MCF 10A (cell line): Measurements from ENCODE around the gene NLRP3. TPM values are rescaled to one million over a fixed set of nuclear protein-coding genes. Genes with fewer than 3 reads are reported as not detected.
A peak's percentile ranks its signal among the peaks of the same experiment; 100 is the strongest.

Source experiments
- BruUV-seq: library from RNA; stranded (reverse); fragments of 400-500 nt; replicated peaks from 2 replicates; lab custom pipeline; 2021; lab: Mats Ljungman, UMichigan
- CTCF ChIA-PET: fragments of 300-600 bp; sonication (Branson Sonifier 250); formaldehyde crosslinking; extraction: SDS; loops from one replicate; lab custom pipeline; 2021; ENCODE audit warnings: antibody characterized with exemption, inconsistent platforms; lab: Yijun Ruan, JAX
- POLR2A ChIA-PET: fragments of 300-600, 350-650 bp; sonication (Branson Sonifier 250); formaldehyde crosslinking; extraction: SDS; loops from one replicate; lab custom pipeline; 2020; ENCODE audit warnings: antibody characterized with exemption, inconsistent platforms; lab: Yijun Ruan, JAX
- DNase-seq: peaks from one replicate; pipeline ENCODE4 v3.0.0-alpha.2; 2018; ENCODE audit not compliant: unreplicated experiment
- H3K27ac Mint-ChIP-seq: one replicate; pipeline ENCODE4 v1.8.0; 2022; ENCODE audit warnings: mild to moderate bottlenecking, low read depth, mixed read lengths; ENCODE audit not compliant: unreplicated experiment
- H3K27me3 Mint-ChIP-seq: one replicate; pipeline ENCODE4 v1.8.0; 2022; ENCODE audit warnings: mixed read lengths; ENCODE audit not compliant: insufficient read depth, unreplicated experiment
- H3K36me3 Mint-ChIP-seq: one replicate; pipeline ENCODE4 v1.8.0; 2022; ENCODE audit warnings: mild to moderate bottlenecking, moderate library complexity, mixed read lengths; ENCODE audit not compliant: insufficient read depth, unreplicated experiment
- H3K4me1 Mint-ChIP-seq: one replicate; pipeline ENCODE4 v1.8.0; 2022; ENCODE audit warnings: mixed read lengths; ENCODE audit not compliant: insufficient read depth, unreplicated experiment
- H3K4me3 Mint-ChIP-seq: one replicate; pipeline ENCODE4 v1.8.0; 2022; ENCODE audit warnings: mild to moderate bottlenecking, moderate library complexity, mixed read lengths; ENCODE audit not compliant: unreplicated experiment
- H3K9me3 Mint-ChIP-seq: one replicate; pipeline ENCODE4 v1.8.0; 2022; ENCODE audit warnings: mixed read lengths; ENCODE audit not compliant: unreplicated experiment
- intact Hi-C: fragments of 100-400 bp; cut with micrococcal nuclease; formaldehyde crosslinking; loops from 2 replicates; pipeline ENCODE4 v1.14.1; 2022
- total RNA-seq: library from RNA; stranded (reverse); gene quantifications from 2 replicates; pipeline ENCODE4 v1.2.3, GENCODE V29; 2022
- TF ChIP-seq, protein P1 (sequence below): fragments of 200-600 bp; IDR thresholded peaks from one replicate; pipeline ENCODE4 v1.8.0; 2022; ENCODE audit warnings: antibody characterized with exemption, mild to moderate bottlenecking; ENCODE audit not compliant: unreplicated experiment

Gene NLRP3
- total RNA-seq, 1 experiment from 2014 or later = 0.16 TPM

- H3K27me3 Mint-ChIP-seq = no peaks in the 10 kb centered on the region
- intact Hi-C loops = no loop called here
- ChIA-PET CTCF (interaction anchor here (0.7 to 2.9 kb wide), 8 partner anchors 9 to 206 kb away, joined by 3 to 13 read pairs (median 4); no protein-coding TSS in a partner anchor), POLR2A (interaction anchor here (0.6 to 1.2 kb wide), 6 partner anchors 10 to 86 kb away, joined by 3 to 5 read pairs (median 3); no protein-coding TSS in a partner anchor)
- H3K27ac Mint-ChIP-seq = peak overlapping the region; percentile 24
- H3K4me3 Mint-ChIP-seq = no peak overlapping the region
- DNase-seq = peak; percentile 23
- no TSS peak for BruUV-seq
- no peaks in the 10 kb centered on the region for H3K9me3 Mint-ChIP-seq
- no peaks in the 10 kb centered on the region for H3K36me3 Mint-ChIP-seq
- TF ChIP-seq, protein P1, sequence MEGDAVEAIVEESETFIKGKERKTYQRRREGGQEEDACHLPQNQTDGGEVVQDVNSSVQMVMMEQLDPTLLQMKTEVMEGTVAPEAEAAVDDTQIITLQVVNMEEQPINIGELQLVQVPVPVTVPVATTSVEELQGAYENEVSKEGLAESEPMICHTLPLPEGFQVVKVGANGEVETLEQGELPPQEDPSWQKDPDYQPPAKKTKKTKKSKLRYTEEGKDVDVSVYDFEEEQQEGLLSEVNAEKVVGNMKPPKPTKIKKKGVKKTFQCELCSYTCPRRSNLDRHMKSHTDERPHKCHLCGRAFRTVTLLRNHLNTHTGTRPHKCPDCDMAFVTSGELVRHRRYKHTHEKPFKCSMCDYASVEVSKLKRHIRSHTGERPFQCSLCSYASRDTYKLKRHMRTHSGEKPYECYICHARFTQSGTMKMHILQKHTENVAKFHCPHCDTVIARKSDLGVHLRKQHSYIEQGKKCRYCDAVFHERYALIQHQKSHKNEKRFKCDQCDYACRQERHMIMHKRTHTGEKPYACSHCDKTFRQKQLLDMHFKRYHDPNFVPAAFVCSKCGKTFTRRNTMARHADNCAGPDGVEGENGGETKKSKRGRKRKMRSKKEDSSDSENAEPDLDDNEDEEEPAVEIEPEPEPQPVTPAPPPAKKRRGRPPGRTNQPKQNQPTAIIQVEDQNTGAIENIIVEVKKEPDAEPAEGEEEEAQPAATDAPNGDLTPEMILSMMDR = no peak
- peaks cover 12% of the 10 kb centered on the region for H3K4me1 Mint-ChIP-seq
These were observed 5.1 kb downstream of the NLRP3 start for GRCh38 chr1:247421074-247421473.

- no peaks in the 10 kb centered on the region for H3K27me3 Mint-ChIP-seq
- BruUV-seq = no TSS peak
- no peak overlapping the region for H3K27ac Mint-ChIP-seq
- POLR2A ChIA-PET = no interaction called here
- H3K9me3 Mint-ChIP-seq = no peaks in the 10 kb centered on the region
- no peak for DNase-seq
- H3K36me3 Mint-ChIP-seq = no peaks in the 10 kb centered on the region
- TF ChIP-seq, protein P1 = no peak
- CTCF ChIA-PET = interaction anchor here (0.7 to 1.1 kb wide), 3 partner anchors 13 to 350 kb away, joined by 3 read pairs; no protein-coding TSS in a partner anchor
- intact Hi-C loops = no loop called here
- H3K4me1 Mint-ChIP-seq = no peaks in the 10 kb centered on the region
- H3K4me3 Mint-ChIP-seq = no peak overlapping the region
These were observed 13.5 kb downstream of the NLRP3 start for GRCh38 chr1:247429496-247429895.

DNA sequence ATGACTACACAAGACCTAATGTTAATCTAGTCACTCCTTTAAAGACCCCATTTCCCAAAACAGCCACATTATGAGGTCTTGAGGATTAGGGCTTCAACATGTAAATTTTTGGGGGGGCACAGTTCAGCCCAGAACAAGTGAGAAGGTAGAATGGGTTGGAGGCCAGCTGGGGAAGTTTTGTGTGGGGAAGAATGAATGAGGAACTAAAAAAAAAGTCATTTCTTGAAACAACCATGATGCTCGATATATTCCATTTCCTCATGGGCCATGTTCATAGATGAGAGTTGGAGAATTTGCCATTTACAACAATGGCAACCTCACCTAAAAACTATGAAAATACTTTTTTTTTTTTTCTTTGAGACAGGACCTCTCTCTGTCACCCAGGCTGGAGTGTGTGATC is 14.5 kb downstream of the NLRP3 start:
- ChIA-PET POLR2A (interaction anchor here (0.7 kb wide), 2 partner anchors 46 to 305 kb away, joined by 3 to 4 read pairs; no protein-coding TSS in a partner anchor), CTCF (interaction anchor here (0.5 to 2.1 kb wide), 7 partner anchors 9 to 749 kb away, joined by 3 to 7 read pairs (median 3); no protein-coding TSS in a partner anchor)
- TF ChIP-seq, protein P1 = no peak
- no peaks in the 10 kb centered on the region for H3K4me1 Mint-ChIP-seq
- H3K9me3 Mint-ChIP-seq = no peaks in the 10 kb centered on the region
- no peaks in the 10 kb centered on the region for H3K27me3 Mint-ChIP-seq
- H3K36me3 Mint-ChIP-seq = no peaks in the 10 kb centered on the region
- H3K27ac Mint-ChIP-seq = no peak overlapping the region
- BruUV-seq = no TSS peak
- intact Hi-C loops = no loop called here
- H3K4me3 Mint-ChIP-seq = no peak overlapping the region
- DNase-seq = no peak

- POLR2A ChIA-PET = interaction anchor here (0.5 kb wide), 1 partner anchor 11 kb away, joined by 3 read pairs; no protein-coding TSS in a partner anchor
- Mint-ChIP-seq H3K36me3 (no peaks in the 10 kb centered on the region), H3K4me3 (no peak overlapping the region), H3K27me3 (no peaks in the 10 kb centered on the region), H3K27ac (no peak overlapping the region), H3K4me1 (no peaks in the 10 kb centered on the region), H3K9me3 (no peaks in the 10 kb centered on the region)
- BruUV-seq = no TSS peak
- TF ChIP-seq, protein P1 = no peak
- CTCF ChIA-PET = interaction anchor here (0.6 to 2.1 kb wide), 8 partner anchors 10 to 1472 kb away, joined by 3 to 7 read pairs (median 4); no protein-coding TSS in a partner anchor
- intact Hi-C loops = no loop called here
- DNase-seq = no peak
These were observed 15.7 kb downstream of the NLRP3 start for GRCh38 chr1:247431643-247432042.
